H1 (cell line): Measurements from ENCODE around the gene RYR3. TPM values are rescaled to one million over a fixed set of nuclear protein-coding genes. Genes with fewer than 3 reads are reported as not detected.

ENCODE experiments used
- CTCF ChIA-PET: fragments of 300-600 bp; sonication (Branson Sonifier 250); formaldehyde crosslinking; loops from one replicate; lab custom pipeline; 2021; ENCODE audit not compliant: partially characterized antibody; lab: Charles Lee
- POLR2A ChIA-PET: fragments of 300-600 bp; sonication (Branson Sonifier 250); formaldehyde crosslinking; loops from one replicate; lab custom pipeline; 2021; ENCODE audit warnings: inconsistent platforms; ENCODE audit not compliant: partially characterized antibody; lab: Charles Lee
- DNase-seq, 2 experiments: peaks; one replicate each; pipeline versions ENCODE4 v3.0.0 to v3.0.0-alpha.2; 2010 to 2022; ENCODE audit warnings: low spot score in 2 of 2, low read depth in 1 of 2, mixed read lengths in 1 of 2
- FAIRE-seq: peaks from 2 replicates; lab custom pipeline; 2011; peaks lifted over from hg19 to GRCh38; lab: Jason Lieb, UNC
- H2AFZ ChIP-seq: 2 replicates; pipeline ENCODE4 v1.8.1; 2012; ENCODE audit warnings: low read length, inconsistent platforms
- H2AK5ac ChIP-seq: 2 replicates; pipeline ENCODE4 v1.6.1; 2013; ENCODE audit warnings: low read depth, low read length
- H2BK120ac ChIP-seq: replicated peaks from 2 replicates; pipeline ENCODE3; 2013; ENCODE audit warnings: low read depth, low read length, inconsistent platforms
- H2BK12ac ChIP-seq: 2 replicates; pipeline ENCODE4 v1.6.1; 2013; ENCODE audit warnings: low read depth, low read length
- H2BK15ac ChIP-seq: 2 replicates; pipeline ENCODE4 v1.6.1; 2013; ENCODE audit warnings: low read length
- H2BK20ac ChIP-seq: 2 replicates; pipeline ENCODE4 v1.6.1; 2013; ENCODE audit warnings: low read length
- H2BK5ac ChIP-seq: 2 replicates; pipeline ENCODE4 v1.6.1; 2013; ENCODE audit warnings: low read depth, low read length
- H3K14ac ChIP-seq: 2 replicates; pipeline ENCODE4 v1.6.1; 2013; ENCODE audit warnings: inconsistent platforms; ENCODE audit not compliant: insufficient read length
- H3K18ac ChIP-seq: 2 replicates; pipeline ENCODE4 v1.6.1; 2013; ENCODE audit warnings: low read length; ENCODE audit errors: extremely low read depth
- H3K23ac ChIP-seq: 2 replicates; pipeline ENCODE4 v1.6.1; 2013; ENCODE audit warnings: inconsistent platforms; ENCODE audit not compliant: insufficient read length
- H3K23me2 ChIP-seq: 2 replicates; pipeline ENCODE4 v1.6.1; 2013; ENCODE audit warnings: low read depth, low read length
- H3K27ac ChIP-seq: 2 replicates; pipeline ENCODE4 v1.6.1; 2011; ENCODE audit warnings: low read depth, low read length, inconsistent platforms
- H3K27me3 ChIP-seq, 4 experiments: replicated peaks in 1 of 4; 1 replicate in 1 of 4; 2 replicates in 3 of 4; pipeline versions ENCODE4 v1.6.1 to v1.8.1; 2011 to 2013; ENCODE audit warnings: low read length in 3 of 4, mild to moderate bottlenecking in 3 of 4, inconsistent platforms in 2 of 4, mixed read lengths in 2 of 4, moderate library complexity in 1 of 4; ENCODE audit not compliant: control insufficient read depth in 3 of 4, insufficient read depth in 3 of 4; ENCODE audit errors: extremely low read depth in 1 of 4
- H3K36me3 ChIP-seq, 4 experiments: 2 replicates each; pipeline versions ENCODE4 v1.6.1 to v1.8.1; 2011 to 2013; ENCODE audit warnings: mild to moderate bottlenecking in 4 of 4, low read length in 3 of 4, moderate library complexity in 2 of 4, control low read depth in 1 of 4, inconsistent platforms in 1 of 4; ENCODE audit not compliant: insufficient read depth in 4 of 4, control insufficient read depth in 2 of 4
- H3K4ac ChIP-seq: replicated peaks from 2 replicates; pipeline ENCODE3; 2013; ENCODE audit warnings: low read length, low read depth, mixed read lengths, inconsistent platforms; ENCODE audit not compliant: insufficient read length
- H3K4me1 ChIP-seq, 4 experiments: replicated peaks in 1 of 4; 1 replicate in 1 of 4; 2 replicates in 3 of 4; pipeline versions ENCODE4 v1.6.1 to v1.8.1; 2011 to 2013; ENCODE audit warnings: low read length in 3 of 4, inconsistent platforms in 2 of 4, mixed read lengths in 1 of 4; ENCODE audit not compliant: insufficient read depth in 4 of 4, control insufficient read depth in 3 of 4
- H3K4me2 ChIP-seq, 2 experiments: 2 replicates each; pipeline versions ENCODE4 v1.6.1 to v1.8.1; 2011 to 2013; ENCODE audit warnings: low read depth in 2 of 2, low read length in 2 of 2, control low read depth in 1 of 2, inconsistent platforms in 1 of 2, mild to moderate bottlenecking in 1 of 2; ENCODE audit not compliant: insufficient read depth in 1 of 2
- H3K4me3 ChIP-seq, 4 experiments: fragments of 200-600, 300-600 bp in 1 of 4; sonication (generic), shearing (Covaris generic), sonication (Bioruptor Twin) in 1 of 4; 2 replicates each; pipeline versions ENCODE4 v1.5.1 to v1.8.1; 2011 to 2016; ENCODE audit warnings: low read length in 4 of 4, low read depth in 3 of 4, control low read depth in 2 of 4, inconsistent platforms in 2 of 4, mild to moderate bottlenecking in 2 of 4, mixed read lengths in 1 of 4, moderate library complexity in 1 of 4; ENCODE audit not compliant: insufficient read depth in 2 of 4; ENCODE audit errors: extremely low read depth in 1 of 4
- H3K56ac ChIP-seq: replicated peaks from 2 replicates; pipeline ENCODE3; 2013; ENCODE audit warnings: low read depth, mild to moderate bottlenecking, mixed read lengths, low read length, inconsistent platforms; ENCODE audit not compliant: insufficient read length
- H3K79me1 ChIP-seq: 2 replicates; pipeline ENCODE4 v1.6.1; 2013; ENCODE audit warnings: low read depth, low read length, control low read depth
- H3K79me2 ChIP-seq, 2 experiments: 2 replicates each; pipeline versions ENCODE4 v1.6.1 to v1.8.1; 2012 to 2013; ENCODE audit warnings: low read length in 2 of 2, mild to moderate bottlenecking in 2 of 2, inconsistent platforms in 1 of 2; ENCODE audit not compliant: insufficient read depth in 2 of 2, control insufficient read depth in 1 of 2
- H3K9ac ChIP-seq, 4 experiments: replicated peaks in 1 of 4; 1 replicate in 1 of 4; 2 replicates in 3 of 4; pipeline versions ENCODE4 v1.6.1 to v1.8.1; 2011 to 2013; ENCODE audit warnings: low read depth in 3 of 4, low read length in 3 of 4, control low read depth in 2 of 4, mild to moderate bottlenecking in 2 of 4, moderate library complexity in 2 of 4, inconsistent platforms in 1 of 4; ENCODE audit errors: extremely low read depth in 1 of 4
- H3K9me3 ChIP-seq, 2 experiments: 2 replicates each; pipeline versions ENCODE4 v1.6.1 to v1.8.1; 2012 to 2013; ENCODE audit warnings: mild to moderate bottlenecking in 2 of 2, moderate library complexity in 2 of 2, control low read depth in 1 of 2, inconsistent platforms in 1 of 2, low read depth in 1 of 2, low read length in 1 of 2, mixed read lengths in 1 of 2; ENCODE audit not compliant: insufficient read depth in 2 of 2
- H4K20me1 ChIP-seq, 2 experiments: replicated peaks in 1 of 2; 2 replicates each; pipeline versions ENCODE3 to v1.8.1; 2011 to 2013; ENCODE audit warnings: inconsistent platforms in 2 of 2, low read length in 2 of 2, mild to moderate bottlenecking in 1 of 2; ENCODE audit not compliant: insufficient read depth in 2 of 2, control insufficient read depth in 1 of 2
- H4K5ac ChIP-seq: 2 replicates; pipeline ENCODE4 v1.6.1; 2013; ENCODE audit warnings: low read length, low read depth, mixed read lengths, inconsistent platforms; ENCODE audit not compliant: insufficient read length
- H4K8ac ChIP-seq: 2 replicates; pipeline ENCODE4 v1.8.0; 2013; ENCODE audit warnings: mild to moderate bottlenecking, moderate library complexity, low read length, inconsistent platforms; ENCODE audit not compliant: insufficient read depth; ENCODE audit errors: extremely low read depth
- H4K91ac ChIP-seq: replicated peaks from 2 replicates; pipeline ENCODE3; 2013; ENCODE audit warnings: low read length, mixed read lengths, inconsistent platforms; ENCODE audit not compliant: insufficient read length
- CBX8 ChIP-seq: fragments of 300-800, 300-1000 bp; sonication (generic); IDR thresholded peaks from 2 replicates; pipeline ENCODE4 v1.7.1; 2016; ENCODE audit warnings: low read depth, low read length, borderline replicate concordance
- CREB1 ChIP-seq: IDR thresholded peaks from 2 replicates; pipeline ENCODE4 v1.6.1; 2012; ENCODE audit warnings: inconsistent platforms
- EGR1 ChIP-seq: IDR thresholded peaks from 2 replicates; pipeline ENCODE4 v1.6.1; 2011; ENCODE audit warnings: low read depth, low read length, borderline replicate concordance
- JUND ChIP-seq: IDR thresholded peaks from 2 replicates; pipeline ENCODE4 v1.6.1; 2011; ENCODE audit warnings: mild to moderate bottlenecking, improper control_type of control experiment, low read length
- KDM5A ChIP-seq: fragments of 200-600 bp; IDR thresholded peaks from 2 replicates; pipeline ENCODE4 v1.7.1; 2012; ENCODE audit warnings: mild to moderate bottlenecking, low read length, inconsistent platforms, mixed read lengths
- POU5F1 ChIP-seq: IDR thresholded peaks from 2 replicates; pipeline ENCODE4 v1.6.1; 2011; ENCODE audit warnings: low read depth, mild to moderate bottlenecking, low read length, moderate library complexity
- RXRA ChIP-seq: IDR thresholded peaks from 2 replicates; pipeline ENCODE4 v1.6.1; 2011; ENCODE audit warnings: low read depth, mild to moderate bottlenecking, low read length, moderate library complexity; ENCODE audit not compliant: insufficient read depth
- TCF12 ChIP-seq: IDR thresholded peaks from 2 replicates; pipeline ENCODE4 v1.6.1; 2011; ENCODE audit warnings: low read depth, mild to moderate bottlenecking, low read length
- YY1 ChIP-seq: IDR thresholded peaks from 2 replicates; pipeline ENCODE4 v1.6.1; 2011; ENCODE audit warnings: low read depth, mild to moderate bottlenecking, low read length
- WGBS, 2 experiments: shearing (Covaris generic) in 1 of 2; methylation state at CpG; one replicate each; pipeline versions ENCODE4 v1.1.6 to v1.1.7; 2013 to 2015; ENCODE audit warnings: low lambda C conversion rate in 2 of 2, mixed read lengths in 2 of 2, inconsistent platforms in 1 of 2, low coverage in 1 of 2, missing lambda C conversion rate in 1 of 2; ENCODE audit not compliant: insufficient replicate concordance in 2 of 2, insufficient coverage in 1 of 2, insufficient read length in 1 of 2; ENCODE audit errors: extremely low coverage in 1 of 2, missing lambda C conversion rate in 1 of 2; 5-methylcytosine and 5-hydroxymethylcytosine counted together
- polyA plus RNA-seq, 7 experiments: library from polyadenylated mRNA; depleted of rRNA in 3 of 7; stranded (reverse) in 5 of 7; unstranded in 2 of 7; fragments of >200 nt in 5 of 7; fragments of 200-250 nt in 2 of 7; gene quantifications; 1 replicate in 5 of 7; 2 replicates in 1 of 7; 4 replicates in 1 of 7; pipeline versions ENCODE4 v1.2.1 to v1.2.3, GENCODE V29; 2011 to 2013; ENCODE audit warnings: missing spikeins in 2 of 7, mixed read lengths in 2 of 7
- total RNA-seq: library from RNA; stranded (reverse); fragmentation: NEBNext Ultra II Directional; extraction: Animal tissue kit (Norgen Biotek cat#: 25700); gene quantifications from 2 replicates; pipeline ENCODE4 v1.2.1, GENCODE V29; 2021

The RYR3 gene
- total and polyA plus RNA-seq, 2 of the 8 experiments (the other 6 are each of a cell fraction or from before 2014, with no cell fraction given): 0.33 to 3.4 TPM

- H3K36me3 ChIP-seq: no peaks in the 10 kb centered on the region
- H2AFZ ChIP-seq: no peak overlapping the region
- no peaks in the 10 kb centered on the region for H3K79me2 ChIP-seq
- no peak overlapping the region for H3K4ac ChIP-seq
- TF ChIP-seq POU5F1: no peak
- no peak for TF ChIP-seq TCF12
- no peak for TF ChIP-seq EGR1
- TF ChIP-seq RXRA: no peak
- TF ChIP-seq KDM5A: no peak
- no peak for TF ChIP-seq CBX8
- no peak for TF ChIP-seq JUND
- TF ChIP-seq CREB1: no peak
- no peak for TF ChIP-seq YY1
- no peaks in the 10 kb centered on the region for H3K23me2 ChIP-seq
- H3K27ac ChIP-seq: no peak overlapping the region
- H3K27me3 ChIP-seq: no peaks in the 10 kb centered on the region
- peaks cover 0 to 2% (median 0%) of the 10 kb centered on the region in 4 experiments; a peak in 1 of 7 replicates for H3K4me1 ChIP-seq
- no peak overlapping the region for H3K9ac ChIP-seq
- H2AK5ac ChIP-seq: no peak overlapping the region
- no peak overlapping the region for H4K5ac ChIP-seq
- H2BK12ac ChIP-seq: no peak overlapping the region
- POLR2A ChIA-PET: no interaction called here
- no peak overlapping the region for H2BK20ac ChIP-seq
- H2BK5ac ChIP-seq: no peak overlapping the region
- no peak overlapping the region for H3K14ac ChIP-seq
- H3K79me1 ChIP-seq: no peaks in the 10 kb centered on the region
- 93% methylated on average over 3 of the region's 3 CpGs; no CpG with 5 or more reads in 1 of the 2 experiments for WGBS, 2 experiments
- CTCF ChIA-PET: interaction anchor here (1.2 kb wide), 1 partner anchor 36 kb away, joined by 3 read pairs; no protein-coding TSS in a partner anchor
- no peak overlapping the region for H2BK120ac ChIP-seq
- no peak overlapping the region for H2BK15ac ChIP-seq
- H3K56ac ChIP-seq: no peak overlapping the region
- H3K18ac ChIP-seq: no peak overlapping the region
- no peak overlapping the region for H4K91ac ChIP-seq
- H4K8ac ChIP-seq: no peak overlapping the region
- DNase-seq (no peak), FAIRE-seq (no peak)
- no peak overlapping the region for H3K4me2 ChIP-seq
- no peaks in the 10 kb centered on the region for H4K20me1 ChIP-seq
- no peak overlapping the region for H3K4me3 ChIP-seq
- H3K23ac ChIP-seq: no peak overlapping the region
- H3K9me3 ChIP-seq: no peaks in the 10 kb centered on the region
Measured at GRCh38 chr15:33543957-33544356, 233.2 kb downstream of the RYR3 start.
